Measurements from ENCODE around the gene TMEM53. TPM values are rescaled to one million over a fixed set of nuclear protein-coding genes. Genes with fewer than 3 reads are reported as not detected.

TMEM53 gene
- total and polyA plus RNA-seq, 8 donors = 8.5 to 18.8 (median 9.7) TPM

DNA sequence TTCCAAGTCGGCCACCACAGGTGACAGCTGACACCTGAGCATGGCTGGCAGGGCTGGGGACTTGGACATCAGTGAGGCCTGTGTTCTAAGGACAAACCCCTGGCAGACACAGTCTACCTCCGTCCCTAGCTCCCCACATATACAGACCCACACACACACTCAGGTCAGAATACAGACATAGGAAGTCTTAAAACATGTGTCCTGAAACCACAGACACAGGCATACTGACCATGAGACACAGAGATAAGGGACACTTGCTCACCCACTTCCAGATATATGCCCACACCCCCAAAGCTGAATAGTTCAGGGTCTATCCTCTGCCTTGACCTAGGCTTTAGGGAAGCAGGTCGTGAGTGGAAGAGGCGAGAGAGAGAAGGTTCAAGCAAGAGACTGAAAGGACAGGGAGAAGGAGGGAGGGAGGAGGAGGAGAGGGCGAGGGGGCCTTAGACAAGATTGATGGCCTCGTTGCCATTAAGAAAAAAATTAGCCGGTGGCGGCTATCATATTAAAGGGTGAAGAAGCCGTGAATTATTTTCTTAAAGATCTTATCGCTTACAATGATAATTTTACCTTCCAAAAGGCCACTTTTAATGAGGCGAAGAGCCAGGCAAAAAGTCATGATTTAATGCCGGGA is 49.9 kb downstream of the TMEM53 start:
- no peaks in the 10 kb centered on the region for H3K9me3 ChIP-seq
- no peaks in the 10 kb centered on the region for H3K27me3 ChIP-seq
- intact Hi-C loops (cut with DNase I) = no loop called here
- TF ChIP-seq, protein P1, sequence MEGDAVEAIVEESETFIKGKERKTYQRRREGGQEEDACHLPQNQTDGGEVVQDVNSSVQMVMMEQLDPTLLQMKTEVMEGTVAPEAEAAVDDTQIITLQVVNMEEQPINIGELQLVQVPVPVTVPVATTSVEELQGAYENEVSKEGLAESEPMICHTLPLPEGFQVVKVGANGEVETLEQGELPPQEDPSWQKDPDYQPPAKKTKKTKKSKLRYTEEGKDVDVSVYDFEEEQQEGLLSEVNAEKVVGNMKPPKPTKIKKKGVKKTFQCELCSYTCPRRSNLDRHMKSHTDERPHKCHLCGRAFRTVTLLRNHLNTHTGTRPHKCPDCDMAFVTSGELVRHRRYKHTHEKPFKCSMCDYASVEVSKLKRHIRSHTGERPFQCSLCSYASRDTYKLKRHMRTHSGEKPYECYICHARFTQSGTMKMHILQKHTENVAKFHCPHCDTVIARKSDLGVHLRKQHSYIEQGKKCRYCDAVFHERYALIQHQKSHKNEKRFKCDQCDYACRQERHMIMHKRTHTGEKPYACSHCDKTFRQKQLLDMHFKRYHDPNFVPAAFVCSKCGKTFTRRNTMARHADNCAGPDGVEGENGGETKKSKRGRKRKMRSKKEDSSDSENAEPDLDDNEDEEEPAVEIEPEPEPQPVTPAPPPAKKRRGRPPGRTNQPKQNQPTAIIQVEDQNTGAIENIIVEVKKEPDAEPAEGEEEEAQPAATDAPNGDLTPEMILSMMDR (IDR thresholded peaks at IDR 0.05) = no peak
- DNase-seq = no peak
- no peaks in the 10 kb centered on the region for H3K36me3 ChIP-seq
- no peaks in the 10 kb centered on the region for H3K4me1 ChIP-seq
- no peak for ATAC-seq
- no peak overlapping the region for H3K27ac ChIP-seq
- H3K4me3 ChIP-seq = no peak overlapping the region

DNA sequence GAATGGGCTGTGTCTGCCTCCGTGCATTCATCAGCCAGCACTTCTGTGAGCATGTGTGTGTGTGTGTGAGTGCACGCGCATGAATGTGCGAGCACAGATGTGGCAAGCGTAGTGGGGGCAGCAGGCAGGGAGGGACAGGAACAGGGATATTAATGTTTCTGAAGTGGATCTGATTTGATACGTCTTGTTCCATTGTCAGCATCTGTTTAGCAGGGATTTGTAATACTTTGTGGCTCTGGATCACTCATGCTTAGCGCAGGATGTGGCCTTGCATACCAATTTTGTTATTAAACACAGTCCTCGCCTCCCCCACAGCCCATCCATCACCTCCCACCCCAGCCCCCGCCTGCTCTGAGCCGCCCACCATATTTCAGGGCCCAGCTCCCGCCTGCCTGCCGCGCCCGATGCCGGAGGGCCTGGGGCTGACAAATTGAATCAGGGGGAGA is 52.4 kb downstream of the TMEM53 start:
- peaks cover 0 to 10% of the 10 kb centered on the region in 2 donors for H3K27me3 ChIP-seq
- no peaks in the 10 kb centered on the region for H3K4me1 ChIP-seq
- intact Hi-C loops (cut with DNase I) = no loop called here
- H3K4me3 ChIP-seq = no peak overlapping the region
- H3K9me3 ChIP-seq = no peaks in the 10 kb centered on the region
- H3K36me3 ChIP-seq = no peaks in the 10 kb centered on the region
- TF ChIP-seq, protein P1 (IDR thresholded peaks at IDR 0.05) = no peak
- DNase-seq (no peak), ATAC-seq (no peak)
- H3K27ac ChIP-seq = no peak overlapping the region

DNA sequence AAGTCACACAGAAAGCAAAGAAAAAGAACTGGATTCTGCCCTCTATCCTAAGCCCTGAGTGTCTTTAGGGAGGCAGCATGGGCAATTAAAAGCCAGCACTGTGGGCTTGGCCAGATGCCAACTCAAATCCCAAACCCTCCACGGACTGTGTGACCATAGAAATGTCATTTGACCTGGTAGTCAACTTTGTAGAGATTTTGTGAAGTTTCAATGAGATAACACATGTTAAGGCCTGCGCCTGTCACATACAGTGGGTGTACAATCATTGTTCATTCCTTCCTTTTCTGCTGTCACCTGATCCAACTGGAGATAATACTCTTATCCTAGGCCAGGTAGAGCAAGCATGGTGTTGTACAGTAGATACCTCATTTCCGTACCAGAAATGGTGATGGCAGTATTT is 54.2 kb downstream of the TMEM53 start:
- intact Hi-C loops (cut with DNase I) = no loop called here
- Histone ChIP-seq H3K9me3 (no peaks in the 10 kb centered on the region), H3K27me3 (peaks cover 2 to 18% of the 10 kb centered on the region in 2 donors), H3K4me1 (no peaks in the 10 kb centered on the region), H3K36me3 (no peaks in the 10 kb centered on the region), H3K27ac (no peak overlapping the region), H3K4me3 (no peak overlapping the region)
- TF ChIP-seq, protein P1 (IDR thresholded peaks at IDR 0.05) = no peak
- DNase-seq (no peak), ATAC-seq (no peak)

DNA sequence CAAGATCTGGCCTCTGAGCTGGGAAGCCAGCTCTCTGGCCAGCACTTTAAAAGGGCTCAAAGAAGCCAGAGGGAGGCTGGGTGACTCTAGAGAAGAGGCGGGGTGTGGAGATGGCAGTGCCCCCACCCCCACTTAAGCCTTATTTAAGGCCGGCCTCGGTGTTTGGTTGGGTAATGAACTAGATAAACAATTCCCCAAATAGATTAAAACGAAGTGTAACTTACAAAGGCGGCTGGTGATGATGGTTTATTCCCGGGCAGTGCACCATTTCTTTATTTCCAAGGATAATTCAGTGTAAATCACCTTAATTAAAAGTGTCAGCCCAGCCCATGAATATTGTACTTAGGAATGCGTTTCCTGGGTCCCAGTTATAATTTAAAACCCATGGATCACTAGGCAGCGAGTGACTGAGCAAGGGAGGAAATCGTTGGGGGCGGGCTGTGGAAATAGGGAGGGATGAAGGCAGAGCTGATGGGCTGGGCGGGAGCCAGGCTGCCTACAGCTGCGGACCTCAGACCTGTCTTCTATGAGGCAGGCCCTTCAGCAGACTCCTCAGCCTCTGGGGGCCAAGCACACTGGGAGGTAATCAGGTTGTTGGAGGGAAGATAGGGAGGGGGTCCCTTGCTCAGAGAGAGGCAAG is 54.9 kb downstream of the TMEM53 start:
- no peaks in the 10 kb centered on the region for H3K4me1 ChIP-seq
- DNase-seq (no peak), ATAC-seq (no peak)
- no peak overlapping the region for H3K4me3 ChIP-seq
- H3K27ac ChIP-seq = no peak overlapping the region
- H3K36me3 ChIP-seq = no peaks in the 10 kb centered on the region
- H3K27me3 ChIP-seq = peaks cover 2 to 18% of the 10 kb centered on the region in 2 donors
- TF ChIP-seq, protein P1 (IDR thresholded peaks at IDR 0.05) = no peak
- no peaks in the 10 kb centered on the region for H3K9me3 ChIP-seq
- intact Hi-C loops (cut with DNase I) = no loop called here

DNA sequence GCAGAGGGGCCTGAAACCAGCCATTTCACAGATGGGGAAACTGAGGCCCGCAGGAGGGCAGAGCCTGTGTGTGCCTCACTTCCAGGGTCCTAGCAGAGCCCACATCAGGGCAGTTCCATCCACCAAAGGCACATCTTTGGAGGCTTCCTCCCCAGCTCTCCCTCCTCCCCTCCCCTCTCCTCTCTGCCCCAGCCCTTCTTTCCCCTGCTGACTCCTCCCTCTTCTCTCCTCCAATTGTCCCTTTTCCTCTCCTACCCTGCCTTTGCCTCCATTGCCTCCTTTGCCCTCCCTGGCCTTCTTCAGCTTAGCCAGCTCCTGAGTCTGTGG is 56.6 kb downstream of the TMEM53 start:
- Histone ChIP-seq H3K27ac (no peak overlapping the region), H3K9me3 (no peaks in the 10 kb centered on the region), H3K36me3 (no peaks in the 10 kb centered on the region), H3K4me3 (no peak overlapping the region), H3K4me1 (no peaks in the 10 kb centered on the region), H3K27me3 (peaks cover 2 to 18% of the 10 kb centered on the region in 2 donors)
- TF ChIP-seq, protein P1 (IDR thresholded peaks at IDR 0.05) = no peak
- intact Hi-C loops (cut with DNase I) = no loop called here
- ATAC-seq (no peak), DNase-seq (no peak)
